Right lobe of liver (tissue), 6 donors: ENCODE measurements around the gene LUC7L2. TPM values are rescaled to one million over a fixed set of nuclear protein-coding genes. Genes with fewer than 3 reads are reported as not detected.

ENCODE experiments used
- ATAC-seq, 4 donors: fragments of 200-7000 bp; cut with Tn5 transposase; one replicate each; pipeline ENCODE4 v1.9.1; 2020; ENCODE audit warnings: mild to moderate bottlenecking in 4 of 4, moderate library complexity in 4 of 4
- DNase-seq, 3 donors: peaks; one replicate each; pipeline ENCODE4 v3.0.0-alpha.2; 2020
- H3K27ac ChIP-seq, 3 donors: fragments of 200-600 bp; one replicate each; pipeline ENCODE4 v1.8.0; 2022
- H3K27me3 ChIP-seq, 2 donors: fragments of 200-600 bp; one replicate each; pipeline ENCODE4 v1.8.0; 2022
- H3K36me3 ChIP-seq, 4 donors: fragments of 200-600 bp; sonication (generic) in 1 of 4; one replicate each; pipeline versions ENCODE4 v1.5.1 to v1.8.0; 2017 to 2022; ENCODE audit warnings: control low read depth in 1 of 4
- H3K4me1 ChIP-seq, 4 donors: fragments of 200-600 bp; sonication (generic) in 1 of 4; one replicate each; pipeline versions ENCODE4 v1.5.1 to v1.8.0; 2017 to 2022; ENCODE audit warnings: control low read depth in 1 of 4
- H3K4me3 ChIP-seq, 3 donors: fragments of 200-600 bp; one replicate each; pipeline ENCODE4 v1.8.0; 2022
- H3K9me3 ChIP-seq, 4 donors: fragments of 200-600 bp; sonication (generic) in 1 of 4; one replicate each; pipeline versions ENCODE4 v1.5.1 to v1.8.0; 2017 to 2022; ENCODE audit warnings: control low read depth in 1 of 4
- CTCF ChIP-seq, 4 donors: fragments of 200-600 bp in 3 of 4; fragments of 450-650 bp in 1 of 4; IDR thresholded peaks; one replicate each; pipeline versions ENCODE4 v1.5.1 to v1.8.0; 2016 to 2022; ENCODE audit warnings: antibody characterized with exemption in 4 of 4, mild to moderate bottlenecking in 2 of 4
- POLR2A ChIP-seq: fragments of 450-650 bp; IDR thresholded peaks from one replicate; pipeline ENCODE4 v1.6.1; 2017; ENCODE audit warnings: antibody characterized with exemption, mild to moderate bottlenecking
- WGBS: methylation state at CpG from one replicate; pipeline ENCODE4 v1.1.6; 2018; ENCODE audit warnings: low coverage, low lambda C conversion rate; ENCODE audit not compliant: insufficient coverage; ENCODE audit errors: missing lambda C conversion rate; 5-methylcytosine and 5-hydroxymethylcytosine counted together
- intact Hi-C, 2 donors: fragments of 100-400 bp; cut with DNase I; formaldehyde crosslinking; loops; one replicate each; pipeline versions ENCODE4 v1.11.2 to v1.14.1; 2022
- total RNA-seq, 6 experiments: library from RNA; depleted of rRNA in 2 of 6; stranded (reverse); fragments of >200 nt in 2 of 6; fragmentation: NEBNext Ultra II Directional in 3 of 6; extraction: Animal tissue kit (Norgen Biotek cat#: 25700) in 3 of 6; gene quantifications; one replicate each; pipeline versions ENCODE4 v1.1.0 to v1.2.4, GENCODE V29; 2016 to 2023
- donor health status: DM: no; HTN: yes; CAD: no.
- donor health status: DM: no; HTN: no; CAD: no.
- donor health status: DM: no; HTN: no; CAD: no.
- donor health status: DM: no; HTN: yes; CAD: no.
- donor health status: DM: no; HTN: yes; CAD: no.

Gene LUC7L2
- total RNA-seq, 6 experiments from 2014 or later = 23.2 to 40.0 (median 36.3) TPM

GRCh38 chr7:139387594-139387993, 27.9 kb downstream of the LUC7L2 start:
- TF ChIP-seq CTCF (IDR thresholded peaks at IDR 0.05) (no peak), POLR2A (no peak)
- H3K27ac ChIP-seq = no peak overlapping the region
- no peak overlapping the region for H3K4me3 ChIP-seq
- H3K9me3 ChIP-seq = no peaks in the 10 kb centered on the region
- intact Hi-C loops = no loop called here
- H3K4me1 ChIP-seq = no peaks in the 10 kb centered on the region
- no peak for DNase-seq
- no peak for ATAC-seq
- H3K27me3 ChIP-seq = no peaks in the 10 kb centered on the region
- 81% methylated on average over 5 of the region's 5 CpGs for WGBS
- peaks cover 0 to 42% (median 15%) of the 10 kb centered on the region in 4 donors for H3K36me3 ChIP-seq

DNA sequence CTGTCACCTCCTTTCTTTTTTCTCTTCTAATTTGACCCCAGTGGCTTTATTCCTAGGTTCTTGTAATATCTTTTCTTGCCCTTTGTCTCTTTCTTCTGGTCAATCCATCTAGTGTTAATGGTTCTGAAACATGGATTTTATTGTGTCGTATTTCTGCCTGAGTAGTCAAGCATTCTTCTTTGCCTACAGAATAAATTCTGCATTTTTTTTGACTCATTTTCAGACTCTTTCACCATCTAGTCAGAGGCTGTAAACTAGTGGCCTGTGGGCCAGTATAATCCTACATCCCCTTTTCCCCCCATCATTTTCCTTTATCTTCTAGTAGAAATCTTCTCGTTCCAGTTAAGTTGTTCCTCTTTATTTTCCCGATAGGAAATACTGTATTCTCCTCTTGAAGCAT, 29.4 kb downstream of the LUC7L2 start:
- Histone ChIP-seq H3K27me3 (no peaks in the 10 kb centered on the region), H3K4me3 (no peak overlapping the region), H3K27ac (no peak overlapping the region), H3K36me3 (peaks cover 0 to 35% (median 14%) of the 10 kb centered on the region in 4 donors), H3K4me1 (no peaks in the 10 kb centered on the region), H3K9me3 (no peaks in the 10 kb centered on the region)
- TF ChIP-seq POLR2A = no peak
- no peak for TF ChIP-seq CTCF (IDR thresholded peaks at IDR 0.05)
- WGBS = 88% methylated on average over 3 of the region's 3 CpGs
- ATAC-seq (no peak), DNase-seq (no peak)
- intact Hi-C loops = no loop called here

DNA sequence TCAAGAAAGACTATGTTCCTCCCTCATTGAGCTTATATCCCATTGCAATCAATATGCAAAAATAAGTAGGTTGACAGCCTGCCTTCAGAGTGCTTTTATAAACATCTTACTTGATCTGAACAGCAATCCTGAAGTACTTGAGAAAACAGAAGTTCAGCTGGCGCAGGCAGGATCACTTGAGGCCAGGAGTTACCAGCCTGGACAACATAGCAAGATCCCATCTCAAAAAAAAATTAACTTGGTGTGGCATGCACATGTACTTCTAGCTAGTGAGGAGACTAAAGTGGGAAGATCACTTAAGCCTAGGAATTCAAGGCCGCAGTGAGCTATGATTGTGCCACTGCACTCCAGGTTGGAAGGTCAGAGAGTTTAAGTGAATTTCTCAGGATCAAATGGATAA, 30.1 kb downstream of the LUC7L2 start:
- peaks cover 0 to 30% (median 13%) of the 10 kb centered on the region in 4 donors for H3K36me3 ChIP-seq

DNA sequence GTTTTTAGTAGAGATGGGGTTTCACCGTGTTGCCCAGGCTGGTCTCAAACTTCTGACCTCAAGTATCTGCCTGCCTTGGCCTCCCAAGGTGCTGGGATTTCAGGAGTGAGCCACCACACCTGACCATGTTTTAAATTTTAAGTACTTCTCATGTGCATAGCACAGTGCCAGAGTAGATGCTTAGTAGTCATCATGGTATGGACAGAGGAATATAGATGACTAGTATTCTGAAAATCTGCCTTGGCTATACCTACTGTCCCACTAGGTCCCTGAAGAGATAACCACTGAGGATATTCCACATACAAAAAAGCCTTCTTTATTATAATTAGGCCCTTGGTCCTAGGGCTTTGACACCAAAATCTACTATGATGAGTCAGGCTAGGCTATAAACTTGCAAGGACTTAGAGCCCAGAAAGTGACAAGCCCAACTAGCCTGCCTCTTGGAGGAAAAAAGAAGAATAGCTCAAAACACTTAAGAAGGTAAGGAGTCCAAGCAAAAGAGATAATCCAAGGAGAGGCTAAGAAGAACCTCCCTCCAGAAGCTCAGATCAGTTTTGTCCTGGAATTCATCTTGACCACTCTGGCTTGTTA, 34.0 kb downstream of the LUC7L2 start:
- 83% methylated on average over 1 of the region's 1 CpG for WGBS
- H3K36me3 ChIP-seq = peaks cover 0 to 13% (median 7%) of the 10 kb centered on the region in 4 donors
- TF ChIP-seq CTCF (IDR thresholded peaks at IDR 0.05) (no peak), POLR2A (no peak)

More for the DNA sequence above, 30.1 kb downstream of the LUC7L2 start:
- no peak for TF ChIP-seq POLR2A
- no peak for TF ChIP-seq CTCF (IDR thresholded peaks at IDR 0.05)
- WGBS = 88% methylated on average over 1 of the region's 2 CpGs
- H3K9me3 ChIP-seq = no peaks in the 10 kb centered on the region
- no peaks in the 10 kb centered on the region for H3K27me3 ChIP-seq
- DNase-seq (no peak), ATAC-seq (no peak)
- no peaks in the 10 kb centered on the region for H3K4me1 ChIP-seq
- no peak overlapping the region for H3K27ac ChIP-seq
- intact Hi-C loops = no loop called here
- H3K4me3 ChIP-seq = no peak overlapping the region

More for the DNA sequence above, 34.0 kb downstream of the LUC7L2 start:
- Histone ChIP-seq H3K4me1 (no peaks in the 10 kb centered on the region), H3K27me3 (no peaks in the 10 kb centered on the region), H3K9me3 (no peaks in the 10 kb centered on the region), H3K4me3 (no peak overlapping the region), H3K27ac (no peak overlapping the region)
- ATAC-seq (no peak), DNase-seq (no peak)
- intact Hi-C loops = no loop called here
